ENCODE measurements around the gene TEX54. TPM values are rescaled to one million over a fixed set of nuclear protein-coding genes. Genes with fewer than 3 reads are reported as not detected.
"Not testable (repeated sequence)": the region's sequence is repeated elsewhere in the genome, so short reads cannot be mapped to it uniquely, and the experiment has no call there.

Gene TEX54
- polyA plus RNA-seq, 6 donors from 2014 or later: 2.3 to 7.0 (median 3.7) TPM; not detected in 1

GRCh38 chr11:62835336-62835735 lies 2.7 kb upstream of the TEX54 start:
- ATAC-seq (ENCODE audit: low read depth in 2 of 2) (no peak), DNase-seq (no peak)
- peaks cover 0 to 3% (median 0%) of the 10 kb centered on the region in 7 donors for H3K9me3 Mint-ChIP-seq
- H3K4me3 Mint-ChIP-seq: peak overlapping the region in 1 of 8 donors; percentile 90
- H3K4me1 Mint-ChIP-seq: peaks cover 40 to 49% (median 43%) of the 10 kb centered on the region in 3 donors
- H3K27me3 Mint-ChIP-seq: no peaks in the 10 kb centered on the region
- H3K27ac Mint-ChIP-seq: peak overlapping the region in 1 of 6 donors; percentile 57
- peaks cover 10 to 21% of the 10 kb centered on the region in 2 donors for H3K36me3 Mint-ChIP-seq

- peaks cover 39 to 55% (median 52%) of the 10 kb centered on the region in 3 donors for H3K4me1 Mint-ChIP-seq
- H3K4me3 Mint-ChIP-seq: peak within 1 kb of the TSS; percentile 90 to 100 (median 98)
- H3K9me3 Mint-ChIP-seq: no peaks in the 10 kb centered on the region
- ATAC-seq (ENCODE audit: low read depth in 2 of 2) (peak; percentile 82 to 85), DNase-seq (peak; percentile 100)
- H3K27ac Mint-ChIP-seq: peak within 1 kb of the TSS; percentile 97 to 100 (median 99)
- peaks cover 6 to 15% of the 10 kb centered on the region in 2 donors for H3K36me3 Mint-ChIP-seq
- H3K27me3 Mint-ChIP-seq: no peaks in the 10 kb centered on the region
These were observed 913 bp downstream of the TEX54 start, which contains the start of gene STX5 for GRCh38 chr11:62831520-62832335. Gene STX5 (minus strand): TSS chr11:62832051. CDS start chr11:62831243, 808 bp downstream.

- DNase-seq: no peak
- Mint-ChIP-seq H3K4me1 (peaks cover 35 to 52% (median 51%) of the 10 kb centered on the region in 3 donors), H3K9me3 (no peaks in the 10 kb centered on the region), H3K36me3 (peaks cover 6 to 15% of the 10 kb centered on the region in 2 donors), H3K4me3 (peak overlapping the region; percentile 90 to 100 (median 98)), H3K27ac (peak overlapping the region; percentile 97 to 100 (median 99)), H3K27me3 (no peaks in the 10 kb centered on the region)
- ATAC-seq (ENCODE audit: low read depth in 2 of 2): peak in 1 of 2 donors; percentile 0
These were observed 1.6 kb downstream of the TEX54 start for GRCh38 chr11:62830904-62831519.

GRCh38 chr11:62828130-62828529 lies 4.5 kb downstream of the TEX54 start:
- H3K4me1 Mint-ChIP-seq: peaks cover 24 to 45% (median 42%) of the 10 kb centered on the region in 3 donors
- H3K4me3 Mint-ChIP-seq: not testable (repeated sequence)

GRCh38 chr11:62823677-62824076 lies 9.0 kb downstream of the TEX54 start:
- no peaks in the 10 kb centered on the region for H3K9me3 Mint-ChIP-seq
- no peak for DNase-seq
- peak overlapping the region in 2 of 6 donors; percentile 52 to 55 for H3K27ac Mint-ChIP-seq
- peaks cover 11 to 22% (median 15%) of the 10 kb centered on the region in 3 donors for H3K4me1 Mint-ChIP-seq
- peaks cover 3 to 30% of the 10 kb centered on the region in 2 donors for H3K36me3 Mint-ChIP-seq
- no peak for ATAC-seq (ENCODE audit: low read depth in 2 of 2)
- H3K27me3 Mint-ChIP-seq: no peaks in the 10 kb centered on the region
- H3K4me3 Mint-ChIP-seq: no peak overlapping the region

More at GRCh38 chr11:62828130-62828529, 4.5 kb downstream of the TEX54 start:
- peaks cover 3 to 11% of the 10 kb centered on the region in 2 donors for H3K36me3 Mint-ChIP-seq
- ATAC-seq (ENCODE audit: low read depth in 2 of 2); H3K9me3 Mint-ChIP-seq; H3K27me3 Mint-ChIP-seq; DNase-seq; H3K27ac Mint-ChIP-seq: not testable (repeated sequence)

GRCh38 chr11:62817129-62817528 lies 15.5 kb downstream of the TEX54 start:
- no peaks in the 10 kb centered on the region for H3K9me3 Mint-ChIP-seq
- H3K4me3 Mint-ChIP-seq: peak overlapping the region in 1 of 8 donors; percentile 15
- H3K27ac Mint-ChIP-seq: peak overlapping the region in 2 of 6 donors; percentile 58 to 78
- H3K36me3 Mint-ChIP-seq: peaks cover 0 to 8% of the 10 kb centered on the region in 2 donors
- peaks cover 0 to 4% (median 0%) of the 10 kb centered on the region in 3 donors for H3K4me1 Mint-ChIP-seq
- ATAC-seq (ENCODE audit: low read depth in 2 of 2) (no peak), DNase-seq (no peak)
- H3K27me3 Mint-ChIP-seq: no peaks in the 10 kb centered on the region

- ATAC-seq (ENCODE audit: low read depth in 2 of 2) (no peak), DNase-seq (no peak)
- peaks cover 0 to 7% of the 10 kb centered on the region in 2 donors for H3K36me3 Mint-ChIP-seq
These were observed 16.1 kb downstream of the TEX54 start for GRCh38 chr11:62816557-62816956.

GRCh38 chr11:62811659-62812058 lies 21.0 kb downstream of the TEX54 start:
- Mint-ChIP-seq H3K27ac (peak overlapping the region in 2 of 6 donors; percentile 32 to 34), H3K4me1 (peaks cover 0 to 10% (median 3%) of the 10 kb centered on the region in 3 donors), H3K9me3 (no peaks in the 10 kb centered on the region), H3K4me3 (peak overlapping the region in 2 of 8 donors; percentile 37 to 54), H3K36me3 (no peaks in the 10 kb centered on the region), H3K27me3 (no peaks in the 10 kb centered on the region)
- no peak for ATAC-seq (ENCODE audit: low read depth in 2 of 2)
- DNase-seq: no peak

More at GRCh38 chr11:62816557-62816956, 16.1 kb downstream of the TEX54 start:
- no peaks in the 10 kb centered on the region for H3K27me3 Mint-ChIP-seq
- peak overlapping the region in 4 of 6 donors; percentile 27 to 58 (median 32) for H3K27ac Mint-ChIP-seq
- peaks cover 0 to 7% (median 0%) of the 10 kb centered on the region in 3 donors for H3K4me1 Mint-ChIP-seq
- no peak overlapping the region for H3K4me3 Mint-ChIP-seq
- no peaks in the 10 kb centered on the region for H3K9me3 Mint-ChIP-seq

GRCh38 chr11:62810748-62811147 lies 21.9 kb downstream of the TEX54 start:
- peaks cover 0 to 13% (median 10%) of the 10 kb centered on the region in 3 donors for H3K4me1 Mint-ChIP-seq
- no peaks in the 10 kb centered on the region for H3K36me3 Mint-ChIP-seq
- peak overlapping the region in 3 of 6 donors; percentile 3 to 87 (median 34) for H3K27ac Mint-ChIP-seq
- DNase-seq (no peak), ATAC-seq (ENCODE audit: low read depth in 2 of 2) (no peak)
- H3K4me3 Mint-ChIP-seq: peak overlapping the region in 2 of 8 donors; percentile 54 to 57
- no peaks in the 10 kb centered on the region for H3K27me3 Mint-ChIP-seq
- no peaks in the 10 kb centered on the region for H3K9me3 Mint-ChIP-seq

- Mint-ChIP-seq H3K4me1 (peaks cover 17 to 30% (median 29%) of the 10 kb centered on the region in 3 donors), H3K27ac (peak overlapping the region in 1 of 6 donors; percentile 96), H3K9me3 (peaks cover 0 to 2% (median 0%) of the 10 kb centered on the region in 7 donors), H3K27me3 (no peaks in the 10 kb centered on the region), H3K4me3 (peak overlapping the region; percentile 26 to 100 (median 70)), H3K36me3 (peaks cover 0 to 5% of the 10 kb centered on the region in 2 donors)
- ATAC-seq (ENCODE audit: low read depth in 2 of 2) (no peak), DNase-seq (no peak)
These were observed 26.0 kb downstream of the TEX54 start for GRCh38 chr11:62806611-62807121.

- Mint-ChIP-seq H3K4me1 (peaks cover 17 to 31% (median 23%) of the 10 kb centered on the region in 3 donors), H3K36me3 (peaks cover 0 to 9% of the 10 kb centered on the region in 2 donors), H3K4me3 (peak overlapping the region; percentile 89 to 100 (median 98)), H3K27ac (peak overlapping the region in 4 of 6 donors; percentile 11 to 98 (median 74)), H3K9me3 (peaks cover 0 to 2% (median 0%) of the 10 kb centered on the region in 7 donors), H3K27me3 (no peaks in the 10 kb centered on the region)
- DNase-seq (no peak), ATAC-seq (ENCODE audit: low read depth in 2 of 2) (no peak)
These were observed 26.6 kb downstream of the TEX54 start for GRCh38 chr11:62805961-62806441.

- H3K4me1 Mint-ChIP-seq: peaks cover 17 to 31% (median 19%) of the 10 kb centered on the region in 3 donors
- peak within 1 kb of the TSS; percentile 96 to 100 (median 98) for H3K27ac Mint-ChIP-seq
- ATAC-seq (ENCODE audit: low read depth in 2 of 2) (peak; percentile 87 to 88), DNase-seq (peak; percentile 98)
- no peaks in the 10 kb centered on the region for H3K27me3 Mint-ChIP-seq
- peaks cover 0 to 2% (median 0%) of the 10 kb centered on the region in 7 donors for H3K9me3 Mint-ChIP-seq
- H3K4me3 Mint-ChIP-seq: peak within 1 kb of the TSS; percentile 89 to 100 (median 98)
- peaks cover 0 to 9% of the 10 kb centered on the region in 2 donors for H3K36me3 Mint-ChIP-seq
These were observed 27.4 kb downstream of the TEX54 start, which contains the start of gene NXF1 for GRCh38 chr11:62805076-62805892. Gene NXF1 (minus strand): TSS chr11:62805440. CDS start chr11:62805356, 84 bp downstream.

Data from naive B cell (primary cell).